Ectodermal cell (in vitro differentiated cells): Measurements from ENCODE around the gene TP53I11.
A peak's percentile ranks its signal among the peaks of the same experiment; 100 is the strongest.

ENCODE experiments used
- H3K27ac ChIP-seq: 2 replicates; pipeline ENCODE4 v1.7.0; 2013; ENCODE audit warnings: mild to moderate bottlenecking, low read depth, low read length; ENCODE audit not compliant: insufficient read depth, poor library complexity, severe bottlenecking
- H3K27me3 ChIP-seq: 2 replicates; pipeline ENCODE4 v1.7.0; 2013; ENCODE audit warnings: mild to moderate bottlenecking, low read length; ENCODE audit not compliant: insufficient read depth, control insufficient read depth, poor library complexity, severe bottlenecking
- H3K36me3 ChIP-seq: one replicate; pipeline ENCODE4 v1.7.0; 2013; ENCODE audit warnings: low read length; ENCODE audit not compliant: control insufficient read depth, insufficient read depth
- H3K4me1 ChIP-seq: one replicate; pipeline ENCODE4 v1.7.0; 2013; ENCODE audit warnings: low read length; ENCODE audit not compliant: control insufficient read depth, insufficient read depth
- H3K4me3 ChIP-seq: 2 replicates; pipeline ENCODE4 v1.7.0; 2013; ENCODE audit warnings: low read depth, low read length, control low read depth; ENCODE audit not compliant: insufficient read depth
- H3K9me3 ChIP-seq: 2 replicates; pipeline ENCODE4 v1.7.0; 2013; ENCODE audit warnings: mild to moderate bottlenecking, low read length, moderate library complexity; ENCODE audit not compliant: control insufficient read depth
- WGBS, 2 experiments: methylation state at CpG; one replicate each; pipeline ENCODE4 v1.1.7; 2013; ENCODE audit warnings: missing lambda C conversion rate in 2 of 2; 5-methylcytosine and 5-hydroxymethylcytosine counted together

The TP53I11 gene

GRCh38 chr11:44970293-44970692, 19.6 kb upstream of the TP53I11 start:
- Histone ChIP-seq H3K27me3 (no peaks in the 10 kb centered on the region), H3K27ac (no peak overlapping the region), H3K4me1 (peaks cover 22% of the 10 kb centered on the region), H3K4me3 (no peak overlapping the region), H3K36me3 (no peaks in the 10 kb centered on the region), H3K9me3 (no peaks in the 10 kb centered on the region)
- WGBS, 2 experiments: 91 to 94% methylated on average over 6 of the region's 6 CpGs

GRCh38 chr11:44969651-44970252, 19.1 kb upstream of the TP53I11 start:
- Histone ChIP-seq H3K36me3 (no peaks in the 10 kb centered on the region), H3K27ac (no peak overlapping the region), H3K27me3 (no peaks in the 10 kb centered on the region), H3K4me1 (peaks cover 25% of the 10 kb centered on the region), H3K9me3 (no peaks in the 10 kb centered on the region), H3K4me3 (no peak overlapping the region)
- 87 to 90% methylated on average over 12 of the region's 12 CpGs for WGBS, 2 experiments

- no peak overlapping the region for H3K27ac ChIP-seq
- no peaks in the 10 kb centered on the region for H3K27me3 ChIP-seq
- H3K9me3 ChIP-seq: no peaks in the 10 kb centered on the region
- H3K4me1 ChIP-seq: peaks cover 22% of the 10 kb centered on the region
- WGBS, 2 experiments: 96 to 97% methylated on average over 3 of the region's 3 CpGs
- H3K36me3 ChIP-seq: no peaks in the 10 kb centered on the region
- no peak overlapping the region for H3K4me3 ChIP-seq
Observed at GRCh38 chr11:44968510-44968909, 17.8 kb upstream of the TP53I11 start.

GRCh38 chr11:44967930-44968496, 17.3 kb upstream of the TP53I11 start:
- no peaks in the 10 kb centered on the region for H3K9me3 ChIP-seq
- no peaks in the 10 kb centered on the region for H3K36me3 ChIP-seq
- peaks cover 27% of the 10 kb centered on the region for H3K4me1 ChIP-seq
- no peak overlapping the region for H3K4me3 ChIP-seq
- WGBS, 2 experiments: 82 to 92% methylated on average over 3 of the region's 3 CpGs
- no peaks in the 10 kb centered on the region for H3K27me3 ChIP-seq
- H3K27ac ChIP-seq: no peak overlapping the region

GRCh38 chr11:44966694-44967093, 16.0 kb upstream of the TP53I11 start:
- no peak overlapping the region for H3K4me3 ChIP-seq
- WGBS, 2 experiments: 89 to 90% methylated on average over 6 of the region's 6 CpGs
- H3K36me3 ChIP-seq: no peaks in the 10 kb centered on the region
- H3K27ac ChIP-seq: no peak overlapping the region
- H3K4me1 ChIP-seq: peaks cover 40% of the 10 kb centered on the region
- no peaks in the 10 kb centered on the region for H3K27me3 ChIP-seq
- no peaks in the 10 kb centered on the region for H3K9me3 ChIP-seq

- WGBS, 2 experiments: 45 to 47% methylated on average over 9 of the region's 9 CpGs
- Histone ChIP-seq H3K4me3 (no peak overlapping the region), H3K36me3 (no peaks in the 10 kb centered on the region), H3K9me3 (no peaks in the 10 kb centered on the region), H3K4me1 (peaks cover 49% of the 10 kb centered on the region), H3K27me3 (no peaks in the 10 kb centered on the region), H3K27ac (peak overlapping the region; percentile 69)
Observed at GRCh38 chr11:44964526-44965209, 14.0 kb upstream of the TP53I11 start.

- Histone ChIP-seq H3K4me1 (peaks cover 45% of the 10 kb centered on the region), H3K27ac (peak overlapping the region; percentile 69), H3K4me3 (no peak overlapping the region), H3K9me3 (no peaks in the 10 kb centered on the region), H3K27me3 (no peaks in the 10 kb centered on the region), H3K36me3 (no peaks in the 10 kb centered on the region)
- 88 to 90% methylated on average over 5 of the region's 5 CpGs for WGBS, 2 experiments
Observed at GRCh38 chr11:44963948-44964347, 13.3 kb upstream of the TP53I11 start.

- Histone ChIP-seq H3K27me3 (no peaks in the 10 kb centered on the region), H3K9me3 (no peaks in the 10 kb centered on the region), H3K4me3 (no peak overlapping the region), H3K36me3 (no peaks in the 10 kb centered on the region), H3K4me1 (peaks cover 45% of the 10 kb centered on the region), H3K27ac (peak overlapping the region; percentile 44)
- WGBS, 2 experiments: 23% methylated on average over 7 of the region's 7 CpGs
Observed at GRCh38 chr11:44963136-44963535, 12.5 kb upstream of the TP53I11 start.

GRCh38 chr11:44962464-44962863, 11.8 kb upstream of the TP53I11 start:
- WGBS, 2 experiments: 80 to 83% methylated on average over 3 of the region's 3 CpGs
- peaks cover 3% of the 10 kb centered on the region for H3K27me3 ChIP-seq
- H3K4me1 ChIP-seq: peaks cover 46% of the 10 kb centered on the region
- no peaks in the 10 kb centered on the region for H3K9me3 ChIP-seq
- H3K36me3 ChIP-seq: no peaks in the 10 kb centered on the region
- no peak overlapping the region for H3K4me3 ChIP-seq
- no peak overlapping the region for H3K27ac ChIP-seq

GRCh38 chr11:44960200-44960845, 9.6 kb upstream of the TP53I11 start:
- WGBS, 2 experiments: 16 to 21% methylated on average over 7 of the region's 7 CpGs
- Histone ChIP-seq H3K27ac (no peak overlapping the region), H3K4me1 (peaks cover 53% of the 10 kb centered on the region), H3K27me3 (peaks cover 11% of the 10 kb centered on the region), H3K9me3 (no peaks in the 10 kb centered on the region), H3K4me3 (no peak overlapping the region), H3K36me3 (no peaks in the 10 kb centered on the region)
